ENCODE results near the gene ARHGAP29. TPM values are rescaled to one million over a fixed set of nuclear protein-coding genes. Genes with fewer than 3 reads are reported as not detected.

ARHGAP29 gene
- total RNA-seq, 1 donor, result 77.2 TPM

GRCh38 chr1:94254073-94254810, 16.9 kb upstream of the ARHGAP29 start:
- DNase-seq (ENCODE audit: low read depth), result peak; percentile 70
- no peak for TF ChIP-seq CTCF (IDR thresholded peaks at IDR 0.05; ENCODE audit: insufficient read depth, low read length)
- no peak overlapping the region for H3K4me3 ChIP-seq (ENCODE audit: low read depth, low read length)

- TF ChIP-seq CTCF (IDR thresholded peaks at IDR 0.05; ENCODE audit: insufficient read depth, low read length), result no peak
- no peak overlapping the region for H3K4me3 ChIP-seq (ENCODE audit: low read depth, low read length)
- DNase-seq (ENCODE audit: low read depth), result no peak
These were observed 16.2 kb upstream of the ARHGAP29 start for GRCh38 chr1:94253456-94254017.

GRCh38 chr1:94250341-94250740, 13.0 kb upstream of the ARHGAP29 start:
- no peak for DNase-seq (ENCODE audit: low read depth)
- no peak for TF ChIP-seq CTCF (IDR thresholded peaks at IDR 0.05; ENCODE audit: insufficient read depth, low read length)
- no peak overlapping the region for H3K4me3 ChIP-seq (ENCODE audit: low read depth, low read length)

- no peak overlapping the region for H3K4me3 ChIP-seq (ENCODE audit: low read depth, low read length)
- no peak for DNase-seq (ENCODE audit: low read depth)
- no peak for TF ChIP-seq CTCF (IDR thresholded peaks at IDR 0.05; ENCODE audit: insufficient read depth, low read length)
These were observed 11.7 kb upstream of the ARHGAP29 start for GRCh38 chr1:94248956-94249688.

- peak; percentile 58 for DNase-seq (ENCODE audit: low read depth)
- TF ChIP-seq CTCF (IDR thresholded peaks at IDR 0.05; ENCODE audit: insufficient read depth, low read length), result no peak
- peak overlapping the region; percentile 85 for H3K4me3 ChIP-seq (ENCODE audit: low read depth, low read length)
These were observed 10.0 kb upstream of the ARHGAP29 start for GRCh38 chr1:94247138-94248094.

GRCh38 chr1:94246692-94247137, 9.3 kb upstream of the ARHGAP29 start:
- DNase-seq (ENCODE audit: low read depth), result no peak
- TF ChIP-seq CTCF (IDR thresholded peaks at IDR 0.05; ENCODE audit: insufficient read depth, low read length), result no peak
- H3K4me3 ChIP-seq (ENCODE audit: low read depth, low read length), result peak overlapping the region; percentile 85
